SK-N-MC (cell line): ENCODE measurements around the gene GALNT6.
"Not testable (repeated sequence)": the region's sequence is repeated elsewhere in the genome, so short reads cannot be mapped to it uniquely, and the experiment has no call there.

Source experiments
- DNase-seq: peaks from one replicate; pipeline ENCODE4 v3.0.0-alpha.2; 2011; ENCODE audit warnings: low read depth, low spot score
- H3K27ac ChIP-seq: fragments of 200-600 bp; sonication (generic); 2 replicates; pipeline ENCODE4 v1.5.1; 2016; ENCODE audit warnings: mixed run types
- H3K36me3 ChIP-seq: fragments of 200-600 bp; sonication (generic); 2 replicates; pipeline ENCODE4 v1.6.1; 2017; ENCODE audit warnings: antibody characterized with exemption, low read length, mixed read lengths; ENCODE audit not compliant: insufficient read depth
- H3K4me3 ChIP-seq: fragments of 200-600 bp; sonication (generic); 2 replicates; pipeline ENCODE4 v1.5.1; 2016
- H3K9ac ChIP-seq: fragments of 200-600 bp; sonication (generic); 2 replicates; pipeline ENCODE4 v1.8.0; 2017; ENCODE audit warnings: mixed run types, mixed read lengths; ENCODE audit not compliant: insufficient read length
- H3K9me3 ChIP-seq: fragments of 200-600 bp; sonication (generic); 2 replicates; pipeline ENCODE4 v1.6.1; 2017; ENCODE audit warnings: low read depth, mild to moderate bottlenecking, antibody characterized with exemption, low read length, moderate library complexity, mixed read lengths
- EZH2 ChIP-seq: fragments of 200-600 bp; sonication (generic); IDR thresholded peaks from one replicate; pipeline ENCODE4 v1.6.1; 2017; ENCODE audit warnings: antibody characterized with exemption
- FOXP2 ChIP-seq: optimal IDR thresholded peaks from 2 replicates; pipeline ENCODE3; 2011; ENCODE audit warnings: mild to moderate bottlenecking, moderate library complexity; ENCODE audit not compliant: insufficient read depth; ENCODE audit errors: extremely low read length, control extremely low read depth
- POLR2AphosphoS5 ChIP-seq: IDR thresholded peaks from 2 replicates; pipeline ENCODE4 v1.6.1; 2012; ENCODE audit warnings: mild to moderate bottlenecking, low read depth, low read length, borderline replicate concordance

Gene GALNT6

GRCh38 chr12:51320695-51321320 is 70.4 kb downstream of the GALNT6 start:
- Histone ChIP-seq H3K4me3 (peak overlapping the region; percentile 33; the same call in 1 of the 2 replicates), H3K9ac (no peak overlapping the region), H3K36me3 (no peaks in the 10 kb centered on the region), H3K9me3 (no peaks in the 10 kb centered on the region), H3K27ac (peak overlapping the region; percentile 79)
- no peak for DNase-seq
- TF ChIP-seq POLR2AphosphoS5 (no peak), FOXP2 (peak; percentile 20)

GRCh38 chr12:51320311-51320694 is 70.9 kb downstream of the GALNT6 start:
- no peak for DNase-seq
- H3K36me3 ChIP-seq, result no peaks in the 10 kb centered on the region
- no peak overlapping the region for H3K9ac ChIP-seq
- TF ChIP-seq EZH2 (no peak), FOXP2 (no peak), POLR2AphosphoS5 (no peak)
- peak overlapping the region; percentile 79; the same call in 1 of the 2 replicates for H3K27ac ChIP-seq
- no peaks in the 10 kb centered on the region for H3K9me3 ChIP-seq
- H3K4me3 ChIP-seq, result no peak overlapping the region

- TF ChIP-seq FOXP2 (no peak), EZH2 (no peak), POLR2AphosphoS5 (no peak)
- no peak overlapping the region for H3K4me3 ChIP-seq
- H3K27ac ChIP-seq, result peak overlapping the region; percentile 79
- no peaks in the 10 kb centered on the region for H3K36me3 ChIP-seq
- no peak for DNase-seq
- H3K9ac ChIP-seq, result no peak overlapping the region
- H3K9me3 ChIP-seq, result no peaks in the 10 kb centered on the region
Measured at GRCh38 chr12:51318846-51319599, 72.2 kb downstream of the GALNT6 start.

GRCh38 chr12:51318057-51318806 is 73.0 kb downstream of the GALNT6 start:
- DNase-seq, H3K9ac ChIP-seq, H3K36me3 ChIP-seq, H3K9me3 ChIP-seq, H3K4me3 ChIP-seq, H3K27ac ChIP-seq: not testable (repeated sequence)

GRCh38 chr12:51311389-51311788 is 79.8 kb downstream of the GALNT6 start:
- Histone ChIP-seq H3K36me3 (no peaks in the 10 kb centered on the region), H3K4me3 (no peak overlapping the region), H3K9ac (no peak overlapping the region), H3K27ac (no peak overlapping the region), H3K9me3 (no peaks in the 10 kb centered on the region)
- no peak for DNase-seq
- TF ChIP-seq POLR2AphosphoS5, result no peak
- no peak for TF ChIP-seq FOXP2
- no peak for TF ChIP-seq EZH2

GRCh38 chr12:51307655-51308593 is 83.3 kb downstream of the GALNT6 start:
- DNase-seq, result no peak
- TF ChIP-seq POLR2AphosphoS5 (no peak), EZH2 (no peak), FOXP2 (no peak)
- Histone ChIP-seq H3K27ac (no peak overlapping the region), H3K9me3 (no peaks in the 10 kb centered on the region), H3K36me3 (no peaks in the 10 kb centered on the region), H3K4me3 (no peak overlapping the region), H3K9ac (no peak overlapping the region)

GRCh38 chr12:51306507-51306906 is 84.7 kb downstream of the GALNT6 start:
- DNase-seq, result no peak
- H3K9me3 ChIP-seq, result no peaks in the 10 kb centered on the region
- H3K4me3 ChIP-seq, result no peak overlapping the region
- no peak overlapping the region for H3K9ac ChIP-seq
- no peaks in the 10 kb centered on the region for H3K36me3 ChIP-seq
- H3K27ac ChIP-seq, result no peak overlapping the region
- TF ChIP-seq POLR2AphosphoS5, result no peak
- TF ChIP-seq EZH2, result no peak
- TF ChIP-seq FOXP2, result no peak
